Panc1 (cell line): Measurements from ENCODE around the gene CCSER2. TPM values are rescaled to one million over a fixed set of nuclear protein-coding genes. Genes with fewer than 3 reads are reported as not detected.

Experiments used
- ATAC-seq: fragments of 200-7000 bp; cut with Tn5 transposase; 2 replicates; pipeline ENCODE4 v1.9.1; 2020; ENCODE audit warnings: mild to moderate bottlenecking, moderate library complexity
- BruUV-seq: library from RNA; stranded (reverse); fragments of 400-500 nt; replicated peaks from 2 replicates; lab custom pipeline; 2021; lab: Mats Ljungman, UMichigan
- CTCF ChIA-PET: fragments of 300-600 bp; sonication (Branson Sonifier 250); formaldehyde crosslinking; loops from one replicate; lab custom pipeline; 2022; ENCODE audit warnings: antibody characterized with exemption; lab: Charles Lee
- POLR2A ChIA-PET: fragments of 300-600 bp; sonication (Branson Sonifier 250); formaldehyde crosslinking; loops from one replicate; lab custom pipeline; 2022; ENCODE audit warnings: antibody characterized with exemption; lab: Charles Lee
- DNase-seq: peaks from one replicate; pipeline ENCODE4 v3.0.0-alpha.2; 2010; ENCODE audit warnings: low read depth, low spot score
- H3K27ac ChIP-seq: 2 replicates; pipeline ENCODE4 v1.5.1; 2011; ENCODE audit warnings: mild to moderate bottlenecking, low read length, inconsistent platforms
- H3K27me3 ChIP-seq: fragments of 200-500 bp; sonication (Bioruptor generic); 2 replicates; pipeline ENCODE4 v1.6.0; 2014; ENCODE audit warnings: low read length, inconsistent platforms; ENCODE audit not compliant: control insufficient read depth, insufficient read depth
- H3K36me3 ChIP-seq: fragments of 200-500 bp; sonication (Bioruptor generic); 2 replicates; pipeline ENCODE4 v1.5.1; 2014; ENCODE audit warnings: inconsistent platforms, mild to moderate bottlenecking, low read length, moderate library complexity; ENCODE audit not compliant: control insufficient read depth, insufficient read depth
- H3K4me1 ChIP-seq: 2 replicates; pipeline ENCODE4 v1.5.1; 2011; ENCODE audit warnings: inconsistent platforms, mild to moderate bottlenecking, low read length, moderate library complexity; ENCODE audit not compliant: control insufficient read depth, insufficient read depth
- H3K4me3 ChIP-seq, 2 experiments: 2 replicates each; pipeline ENCODE4 v1.5.1; 2011 to 2012; ENCODE audit warnings: low read depth in 2 of 2, low read length in 2 of 2, mild to moderate bottlenecking in 2 of 2, inconsistent platforms in 1 of 2, moderate library complexity in 1 of 2
- H3K9me3 ChIP-seq: fragments of 200-500 bp; sonication (Bioruptor generic); 2 replicates; pipeline ENCODE4 v1.5.1; 2014; ENCODE audit warnings: low read depth, mild to moderate bottlenecking, inconsistent platforms, low read length, moderate library complexity; ENCODE audit not compliant: control insufficient read depth, insufficient read depth
- POLR2AphosphoS5 ChIP-seq: IDR thresholded peaks from 2 replicates; pipeline ENCODE4 v1.6.1; 2012; ENCODE audit warnings: mild to moderate bottlenecking, low read depth, low read length, moderate library complexity
- SIN3A ChIP-seq: IDR thresholded peaks from 2 replicates; pipeline ENCODE4 v1.6.1; 2012; ENCODE audit warnings: low read depth, mild to moderate bottlenecking, low read length, moderate library complexity, borderline replicate concordance; ENCODE audit not compliant: insufficient read depth
- TCF7L2 ChIP-seq: IDR thresholded peaks from 2 replicates; pipeline ENCODE4 v1.6.1; 2011; ENCODE audit warnings: mild to moderate bottlenecking, low read depth, low read length, inconsistent platforms
- in situ Hi-C: cut with HindIII; loops from 2 replicates; pipeline ENCODE4 v1.10.0; 2016; ENCODE audit warnings: low sequenced_read_pairs, low pct_unique_long_range_greater_than_20kb
- intact Hi-C: fragments of 100-400 bp; cut with micrococcal nuclease; formaldehyde crosslinking; loops from one replicate; pipeline ENCODE4 v1.10.0; 2022; ENCODE audit not compliant: unreplicated experiment
- total RNA-seq: library from RNA; stranded (reverse); gene quantifications from one replicate; pipeline ENCODE4 v1.2.1, GENCODE V29; 2021; ENCODE audit not compliant: unreplicated experiment
- TF ChIP-seq, protein P1 (sequence below), 2 experiments: IDR thresholded peaks; 2 replicates each; pipeline ENCODE4 v1.6.1; 2011 to 2012; ENCODE audit warnings: low read depth in 2 of 2, control low read depth in 1 of 2, low read length in 1 of 2, mild to moderate bottlenecking in 1 of 2, moderate library complexity in 1 of 2; ENCODE audit not compliant: insufficient read depth in 1 of 2
- TF ChIP-seq, protein P2 (sequence below): fragments of 450-650 bp; IDR thresholded peaks from 2 replicates; pipeline ENCODE4 v1.5.1; 2017; ENCODE audit warnings: mild to moderate bottlenecking

The CCSER2 gene
- total RNA-seq, 1 experiment from 2014 or later, result 63.7 TPM

DNA sequence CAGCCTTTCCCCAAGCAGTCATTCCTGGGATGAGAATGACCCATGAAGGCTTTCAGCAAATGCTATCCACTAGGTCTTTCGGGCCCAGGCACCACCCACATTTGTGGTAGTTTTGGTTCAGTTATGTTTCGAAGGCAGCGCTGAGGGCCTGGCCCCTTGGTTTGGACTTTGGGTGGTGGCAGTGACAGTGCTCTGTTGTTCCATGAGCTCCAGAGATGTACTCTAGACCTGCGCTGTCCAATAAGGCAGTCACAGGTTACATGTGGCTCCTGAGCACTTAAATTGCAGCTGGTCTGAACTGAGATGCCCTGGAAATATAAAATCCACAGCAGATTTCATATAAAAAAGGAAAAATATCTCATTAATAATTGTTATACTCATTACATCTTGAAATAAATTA lies 209.6 kb downstream of the CCSER2 start:
- BruUV-seq, result no TSS peak
- POLR2A ChIA-PET, result no interaction called here
- in situ Hi-C loops (no loop called here), intact Hi-C loops (loop anchor here (10.0 kb wide), 1 partner anchor 383 kb away; no protein-coding TSS in a partner anchor)
- CTCF ChIA-PET, result interaction anchor here (0.6 to 1.4 kb wide), 5 partner anchors 114 to 659 kb away, joined by 3 to 5 read pairs (median 4); no protein-coding TSS in a partner anchor
- DNase-seq (no peak), ATAC-seq (no peak)
- Histone ChIP-seq H3K4me1 (peaks cover 6% of the 10 kb centered on the region), H3K9me3 (no peaks in the 10 kb centered on the region; the same call in 1 of the 2 replicates), H3K27me3 (no peaks in the 10 kb centered on the region), H3K4me3 (no peak overlapping the region), H3K27ac (no peak overlapping the region), H3K36me3 (no peaks in the 10 kb centered on the region)
- TF ChIP-seq POLR2AphosphoS5 (no peak), TCF7L2 (no peak), SIN3A (no peak)
- TF ChIP-seq, protein P1, sequence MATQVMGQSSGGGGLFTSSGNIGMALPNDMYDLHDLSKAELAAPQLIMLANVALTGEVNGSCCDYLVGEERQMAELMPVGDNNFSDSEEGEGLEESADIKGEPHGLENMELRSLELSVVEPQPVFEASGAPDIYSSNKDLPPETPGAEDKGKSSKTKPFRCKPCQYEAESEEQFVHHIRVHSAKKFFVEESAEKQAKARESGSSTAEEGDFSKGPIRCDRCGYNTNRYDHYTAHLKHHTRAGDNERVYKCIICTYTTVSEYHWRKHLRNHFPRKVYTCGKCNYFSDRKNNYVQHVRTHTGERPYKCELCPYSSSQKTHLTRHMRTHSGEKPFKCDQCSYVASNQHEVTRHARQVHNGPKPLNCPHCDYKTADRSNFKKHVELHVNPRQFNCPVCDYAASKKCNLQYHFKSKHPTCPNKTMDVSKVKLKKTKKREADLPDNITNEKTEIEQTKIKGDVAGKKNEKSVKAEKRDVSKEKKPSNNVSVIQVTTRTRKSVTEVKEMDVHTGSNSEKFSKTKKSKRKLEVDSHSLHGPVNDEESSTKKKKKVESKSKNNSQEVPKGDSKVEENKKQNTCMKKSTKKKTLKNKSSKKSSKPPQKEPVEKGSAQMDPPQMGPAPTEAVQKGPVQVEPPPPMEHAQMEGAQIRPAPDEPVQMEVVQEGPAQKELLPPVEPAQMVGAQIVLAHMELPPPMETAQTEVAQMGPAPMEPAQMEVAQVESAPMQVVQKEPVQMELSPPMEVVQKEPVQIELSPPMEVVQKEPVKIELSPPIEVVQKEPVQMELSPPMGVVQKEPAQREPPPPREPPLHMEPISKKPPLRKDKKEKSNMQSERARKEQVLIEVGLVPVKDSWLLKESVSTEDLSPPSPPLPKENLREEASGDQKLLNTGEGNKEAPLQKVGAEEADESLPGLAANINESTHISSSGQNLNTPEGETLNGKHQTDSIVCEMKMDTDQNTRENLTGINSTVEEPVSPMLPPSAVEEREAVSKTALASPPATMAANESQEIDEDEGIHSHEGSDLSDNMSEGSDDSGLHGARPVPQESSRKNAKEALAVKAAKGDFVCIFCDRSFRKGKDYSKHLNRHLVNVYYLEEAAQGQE (IDR thresholded peaks at IDR 0.05; ENCODE audit: insufficient read depth in 1 of 2, low read depth in 2 of 2, low read length in 1 of 2), result no peak
- TF ChIP-seq, protein P2, sequence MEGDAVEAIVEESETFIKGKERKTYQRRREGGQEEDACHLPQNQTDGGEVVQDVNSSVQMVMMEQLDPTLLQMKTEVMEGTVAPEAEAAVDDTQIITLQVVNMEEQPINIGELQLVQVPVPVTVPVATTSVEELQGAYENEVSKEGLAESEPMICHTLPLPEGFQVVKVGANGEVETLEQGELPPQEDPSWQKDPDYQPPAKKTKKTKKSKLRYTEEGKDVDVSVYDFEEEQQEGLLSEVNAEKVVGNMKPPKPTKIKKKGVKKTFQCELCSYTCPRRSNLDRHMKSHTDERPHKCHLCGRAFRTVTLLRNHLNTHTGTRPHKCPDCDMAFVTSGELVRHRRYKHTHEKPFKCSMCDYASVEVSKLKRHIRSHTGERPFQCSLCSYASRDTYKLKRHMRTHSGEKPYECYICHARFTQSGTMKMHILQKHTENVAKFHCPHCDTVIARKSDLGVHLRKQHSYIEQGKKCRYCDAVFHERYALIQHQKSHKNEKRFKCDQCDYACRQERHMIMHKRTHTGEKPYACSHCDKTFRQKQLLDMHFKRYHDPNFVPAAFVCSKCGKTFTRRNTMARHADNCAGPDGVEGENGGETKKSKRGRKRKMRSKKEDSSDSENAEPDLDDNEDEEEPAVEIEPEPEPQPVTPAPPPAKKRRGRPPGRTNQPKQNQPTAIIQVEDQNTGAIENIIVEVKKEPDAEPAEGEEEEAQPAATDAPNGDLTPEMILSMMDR, result no peak

DNA sequence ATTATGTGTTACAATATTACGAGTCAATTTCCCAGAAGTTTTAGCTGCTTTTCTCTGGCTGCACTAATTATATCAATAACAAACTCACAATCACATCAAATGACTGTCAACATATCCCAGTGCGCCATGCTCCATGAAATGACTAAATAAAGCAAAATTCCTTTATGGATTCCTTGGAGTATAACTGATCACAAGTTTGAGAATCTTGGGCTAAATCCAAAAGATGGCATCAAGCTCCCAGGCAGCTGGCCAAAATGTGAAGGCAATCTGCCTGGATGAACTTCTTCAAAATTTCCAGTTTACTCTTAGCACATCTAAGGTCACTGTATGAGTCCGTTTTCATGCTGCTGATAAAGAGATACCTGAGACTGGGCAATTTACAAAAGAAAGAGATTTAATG lies 210.8 kb downstream of the CCSER2 start:
- no peaks in the 10 kb centered on the region for H3K36me3 ChIP-seq
- H3K4me1 ChIP-seq, result peaks cover 6% of the 10 kb centered on the region
- no peak overlapping the region for H3K4me3 ChIP-seq
- ATAC-seq, result no peak
- no peaks in the 10 kb centered on the region for H3K27me3 ChIP-seq
- no TSS peak for BruUV-seq
- intact Hi-C loops (loop anchor here (10.0 kb wide), 1 partner anchor 384 kb away; no protein-coding TSS in a partner anchor), in situ Hi-C loops (no loop called here)
- TF ChIP-seq, protein P1 (IDR thresholded peaks at IDR 0.05; ENCODE audit: insufficient read depth in 1 of 2, low read depth in 2 of 2, low read length in 1 of 2), result no peak
- TF ChIP-seq SIN3A, result no peak
- no peak overlapping the region for H3K27ac ChIP-seq
- CTCF ChIA-PET, result interaction anchor here (1.6 kb wide), 1 partner anchor 109 kb away, joined by 3 read pairs; no protein-coding TSS in a partner anchor
- DNase-seq, result no peak
- POLR2A ChIA-PET, result no interaction called here
- H3K9me3 ChIP-seq, result no peaks in the 10 kb centered on the region; the same call in 1 of the 2 replicates
